ENCODE results near the gene AJUBA.

AJUBA gene

GRCh38 chr14:22935156-22935555, 47.2 kb downstream of the AJUBA start:
- DNase-seq (ENCODE audit: low read depth), result no peak

DNA sequence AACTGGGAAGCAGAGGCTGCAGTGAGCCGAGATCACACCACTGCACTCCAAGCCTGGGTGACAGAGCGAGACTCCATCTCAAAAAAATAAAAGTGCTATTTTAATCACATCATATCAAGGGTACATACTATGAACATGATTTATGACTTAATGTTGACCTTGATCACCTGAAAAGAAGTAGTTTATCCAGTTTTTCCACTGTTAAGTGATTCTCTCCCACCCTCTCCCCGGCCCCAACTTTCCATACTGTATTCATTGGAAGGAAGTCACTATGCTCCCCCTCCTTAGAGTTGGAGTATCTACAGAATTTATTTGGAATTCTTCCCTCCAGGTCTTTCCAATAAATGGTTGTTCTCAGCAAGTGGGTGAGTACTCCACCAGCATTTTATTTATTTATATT, 50.2 kb downstream of the AJUBA start:
- no peak for DNase-seq (ENCODE audit: low read depth)

DNA sequence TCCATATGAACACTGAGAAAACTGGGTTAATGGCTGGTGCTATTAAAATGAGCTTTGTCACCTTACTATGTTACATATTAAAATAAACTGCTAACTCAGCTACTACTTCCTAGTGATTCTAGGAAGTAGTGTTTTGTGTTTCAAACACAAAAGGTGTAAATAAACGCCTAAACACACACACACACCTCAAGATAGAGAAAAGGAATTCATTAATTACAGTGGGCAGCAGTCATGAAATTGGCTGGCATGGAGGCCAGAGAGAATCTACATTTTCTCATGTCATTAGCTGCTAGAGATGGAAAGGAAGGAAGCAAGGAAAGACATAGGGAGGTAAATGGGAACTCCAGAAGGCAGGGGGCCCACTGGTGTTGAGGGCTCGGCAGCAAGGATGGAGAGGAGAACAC, 52.4 kb downstream of the AJUBA start:
- no peak for DNase-seq (ENCODE audit: low read depth)

DNA sequence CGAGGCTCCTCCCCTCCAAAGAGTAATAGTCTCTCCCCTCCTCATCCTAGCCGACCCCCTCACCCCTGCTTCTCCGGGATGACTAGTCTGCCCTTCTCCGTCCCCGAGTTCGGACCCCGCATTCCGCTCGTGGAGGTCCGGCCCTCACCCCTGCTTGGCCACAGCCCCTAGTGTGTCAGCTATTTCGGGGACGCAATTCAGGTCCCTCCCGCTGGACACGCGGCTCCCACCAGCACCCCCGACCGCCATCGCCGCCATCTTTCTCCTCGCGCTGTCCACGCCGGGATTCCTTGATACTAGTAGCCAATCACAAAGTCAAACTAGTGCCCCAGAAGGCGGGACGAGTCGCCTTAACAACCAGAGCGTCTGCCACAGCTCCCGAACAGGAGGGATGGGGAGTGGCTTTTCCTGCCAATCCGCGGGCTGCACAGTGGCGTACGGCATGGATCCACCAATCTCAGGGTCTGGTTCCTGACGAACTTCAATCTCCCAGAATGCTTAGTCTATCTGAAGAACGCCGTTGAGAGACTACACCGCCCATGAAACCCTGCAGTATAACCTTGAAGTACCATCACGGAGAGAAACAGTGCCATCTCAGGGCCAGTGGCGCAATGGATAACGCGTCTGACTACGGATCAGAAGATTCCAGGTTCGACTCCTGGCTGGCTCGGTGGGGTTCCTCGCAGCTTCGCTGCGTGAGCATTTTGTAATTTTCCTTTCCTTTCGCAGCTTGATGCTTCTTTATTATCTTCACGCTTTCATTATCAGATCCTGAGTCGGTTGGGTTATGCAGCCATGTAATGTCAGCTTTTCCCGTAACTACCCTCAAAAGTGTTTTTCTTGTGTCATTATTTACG, 53.0 kb downstream of the AJUBA start, which contains the start of gene PRMT5:
Gene PRMT5, minus strand, starts transcription at position 273 of the 857 bp plus-strand sequence. Its CDS starts 15 bp downstream, at position 258.
- DNase-seq (ENCODE audit: low read depth), result peak; percentile 99

DNA sequence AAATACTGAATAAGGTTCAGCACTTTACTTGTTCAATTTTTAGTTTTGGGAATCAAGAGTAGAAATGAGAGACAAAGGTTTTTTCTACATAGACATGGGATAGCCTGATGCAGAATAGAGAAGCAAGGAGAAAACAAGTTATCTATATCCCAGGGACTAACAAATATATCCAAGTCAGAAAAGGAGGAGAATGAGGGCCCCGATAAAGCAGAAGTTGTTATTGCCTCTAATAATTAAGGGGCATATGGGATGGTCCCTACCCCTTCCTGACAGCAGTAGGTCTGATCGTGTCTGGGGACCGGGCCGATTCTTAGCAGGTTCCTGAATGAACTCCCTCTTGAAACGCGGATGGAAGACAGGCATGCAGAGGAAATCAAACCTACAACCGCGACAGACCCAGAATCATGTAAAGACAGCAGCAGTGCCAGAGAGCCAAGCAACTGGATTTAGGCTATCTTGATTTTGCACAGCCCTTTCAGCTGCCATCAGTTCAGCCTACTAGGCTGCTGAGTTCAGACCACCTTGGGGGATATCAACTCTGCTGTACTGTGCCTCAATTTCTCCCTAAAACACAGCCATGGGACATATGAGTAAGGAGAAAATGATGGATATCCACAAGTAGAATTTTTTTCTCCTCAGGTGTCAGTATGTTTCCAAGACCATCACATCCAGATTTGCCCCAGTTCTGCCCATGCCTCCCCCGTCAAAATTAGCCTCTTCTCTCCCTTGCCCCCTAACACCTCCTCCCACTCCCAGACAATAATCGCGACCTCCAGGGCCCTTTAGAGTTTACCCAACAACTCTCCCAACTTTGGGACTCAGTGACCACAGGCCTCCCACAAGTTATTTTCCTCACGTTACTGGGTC, 53.9 kb downstream of the AJUBA start:
- no peak for DNase-seq (ENCODE audit: low read depth)

DNA sequence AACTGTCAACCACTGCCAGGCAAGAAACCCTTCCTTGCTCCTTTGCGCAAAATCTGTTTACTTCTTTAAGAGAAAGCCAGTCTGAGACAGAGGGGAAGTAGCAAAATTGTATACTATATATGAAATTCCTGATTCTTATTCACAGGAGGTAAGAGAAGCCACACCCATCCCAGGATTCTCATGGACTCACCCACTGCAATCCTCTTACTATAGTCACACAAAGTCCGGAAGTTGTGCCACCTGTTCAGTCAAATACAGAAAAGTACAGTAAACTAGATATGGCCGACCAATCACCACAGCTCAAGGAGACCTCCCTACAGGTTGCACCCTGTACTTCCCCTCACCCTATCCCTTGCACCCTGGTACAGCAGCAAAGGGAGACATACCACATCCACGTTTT, 56.0 kb downstream of the AJUBA start:
- DNase-seq (ENCODE audit: low read depth), result no peak

GRCh38 chr14:22925513-22925912, 56.8 kb downstream of the AJUBA start:
- no peak for DNase-seq (ENCODE audit: low read depth)

- DNase-seq (ENCODE audit: low read depth), result no peak
Observed at GRCh38 chr14:22923746-22924145, 58.6 kb downstream of the AJUBA start.

DNA sequence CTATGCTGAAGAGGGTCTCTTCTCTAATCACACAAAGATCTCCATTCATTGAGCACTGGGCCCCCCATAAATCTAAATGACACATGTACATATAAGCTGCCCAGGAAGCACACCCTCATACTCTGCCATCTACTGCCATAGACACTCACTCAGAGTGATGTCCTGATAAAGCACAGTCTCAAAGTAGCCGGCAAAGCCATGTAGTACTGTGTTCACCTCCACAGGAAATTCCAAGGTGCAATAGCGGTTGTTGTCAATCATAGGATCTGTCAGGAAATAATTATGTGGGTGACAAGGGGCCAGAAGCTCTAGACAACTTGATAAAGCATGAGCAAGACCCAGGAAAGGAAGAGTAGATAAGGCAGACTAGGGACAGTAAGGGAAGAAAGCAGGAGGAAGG, 60.1 kb downstream of the AJUBA start:
- DNase-seq (ENCODE audit: low read depth), result no peak

All from non-pigmented ciliary epithelial cell (primary cell).